Endothelial cell of umbilical vein (primary cell): ENCODE results near the gene ZNF329. TPM values are rescaled to one million over a fixed set of nuclear protein-coding genes. Genes with fewer than 3 reads are reported as not detected.

Experiments
- BruUV-seq: library from RNA; stranded (reverse); fragments of 400-500 nt; replicated peaks from 2 replicates; lab custom pipeline; 2021; lab: Mats Ljungman, UMichigan
- CTCF ChIA-PET: fragments of 300-600, 350-600 bp; sonication (Branson Sonifier 250); formaldehyde crosslinking; loops from one replicate; lab custom pipeline; 2021; ENCODE audit warnings: antibody characterized with exemption, inconsistent platforms; lab: Charles Lee
- POLR2A ChIA-PET: fragments of 300-600, 350-600 bp; sonication (Branson Sonifier 250); formaldehyde crosslinking; loops from one replicate; lab custom pipeline; 2021; ENCODE audit warnings: antibody characterized with exemption, inconsistent platforms; lab: Charles Lee
- DNase-seq: peaks from one replicate; pipeline ENCODE4 v3.0.0-alpha.2; 2011; ENCODE audit warnings: low read depth, low spot score
- FAIRE-seq: peaks from 2 replicates; lab custom pipeline; 2011; peaks lifted over from hg19 to GRCh38; lab: Jason Lieb, UNC
- H2AFZ ChIP-seq: 2 replicates; pipeline ENCODE4 v1.6.0; 2012; ENCODE audit warnings: low read depth, low read length, control low read depth, inconsistent platforms
- H3K27ac ChIP-seq: 2 replicates; pipeline ENCODE4 v1.5.1; 2011; ENCODE audit warnings: low read depth, mild to moderate bottlenecking, control low read depth, low read length, moderate library complexity; ENCODE audit not compliant: insufficient read depth
- H3K27me3 ChIP-seq, 2 experiments: 2 replicates each; pipeline versions ENCODE4 v1.6.0 to v1.6.1; 2011; ENCODE audit warnings: low read length in 2 of 2, mixed read lengths in 1 of 2; ENCODE audit not compliant: control insufficient read depth in 2 of 2, insufficient read depth in 2 of 2
- H3K36me3 ChIP-seq, 2 experiments: 2 replicates in 1 of 2; 3 replicates in 1 of 2; pipeline ENCODE4 v1.5.1; 2011; ENCODE audit warnings: low read length in 2 of 2, mild to moderate bottlenecking in 1 of 2, moderate library complexity in 1 of 2; ENCODE audit not compliant: control insufficient read depth in 2 of 2, insufficient read depth in 2 of 2; ENCODE audit errors: extremely low read depth in 1 of 2
- H3K4me1 ChIP-seq: 3 replicates; pipeline ENCODE4 v1.5.1; 2011; ENCODE audit warnings: mild to moderate bottlenecking, low read length; ENCODE audit not compliant: control insufficient read depth, insufficient read depth; ENCODE audit errors: extremely low read depth
- H3K4me2 ChIP-seq: 2 replicates; pipeline ENCODE4 v1.6.1; 2011; ENCODE audit warnings: low read length, control low read depth, mixed read lengths; ENCODE audit not compliant: insufficient read depth
- H3K4me3 ChIP-seq, 3 experiments: fragments of 200-600 bp in 1 of 3; sonication (generic), shearing (Covaris generic) in 1 of 3; replicated peaks in 1 of 3; 2 replicates each; pipeline ENCODE4 v1.5.1; 2011 to 2016; ENCODE audit warnings: control low read depth in 3 of 3, low read length in 3 of 3, mild to moderate bottlenecking in 2 of 3, inconsistent platforms in 1 of 3, low read depth in 1 of 3, moderate library complexity in 1 of 3; ENCODE audit not compliant: insufficient read depth in 1 of 3
- H3K79me2 ChIP-seq: 2 replicates; pipeline ENCODE4 v1.6.0; 2012; ENCODE audit warnings: low read length, inconsistent platforms; ENCODE audit not compliant: control insufficient read depth, insufficient read depth
- H3K9ac ChIP-seq: replicated peaks from 2 replicates; pipeline ENCODE3; 2011; ENCODE audit warnings: low read length, control low read depth; ENCODE audit not compliant: insufficient read depth; ENCODE audit errors: extremely low read depth
- H3K9me1 ChIP-seq: replicated peaks from 3 replicates; pipeline ENCODE4 v1.6.0; 2011; ENCODE audit warnings: mild to moderate bottlenecking, low read length; ENCODE audit not compliant: control insufficient read depth, insufficient read depth; ENCODE audit errors: extremely low read depth
- H3K9me3 ChIP-seq: replicated peaks from 2 replicates; pipeline ENCODE4 v1.5.1; 2012; ENCODE audit warnings: low read length, inconsistent platforms; ENCODE audit not compliant: control insufficient read depth, insufficient read depth
- H4K20me1 ChIP-seq: replicated peaks from 2 replicates; pipeline ENCODE3; 2011; ENCODE audit warnings: mild to moderate bottlenecking, low read length; ENCODE audit not compliant: control insufficient read depth, insufficient read depth; ENCODE audit errors: extremely low read depth
- CTCF ChIP-seq, 2 donors: IDR thresholded peaks; 1 replicate in 1 of 2; 2 replicates in 1 of 2; pipeline ENCODE4 v1.5.1; 2011; ENCODE audit warnings: low read length in 2 of 2, mild to moderate bottlenecking in 2 of 2, moderate library complexity in 2 of 2, control low read depth in 1 of 2, inconsistent platforms in 1 of 2, low read depth in 1 of 2; ENCODE audit not compliant: insufficient read depth in 1 of 2; ENCODE audit errors: extremely low read depth in 1 of 2
- EZH2 ChIP-seq: IDR thresholded peaks from 2 replicates; pipeline ENCODE4 v1.6.1; 2012; ENCODE audit warnings: borderline replicate concordance, low read depth, mild to moderate bottlenecking, moderate library complexity, low read length, inconsistent platforms; ENCODE audit not compliant: severe bottlenecking
- FOS ChIP-seq: IDR thresholded peaks from 2 replicates; pipeline ENCODE4 v1.6.1; 2011; ENCODE audit warnings: mild to moderate bottlenecking, low read length, moderate library complexity, borderline replicate concordance; ENCODE audit not compliant: insufficient read depth
- GATA2 ChIP-seq: IDR thresholded peaks from 2 replicates; pipeline ENCODE4 v1.7.0; 2011; ENCODE audit warnings: low read depth, mild to moderate bottlenecking, moderate library complexity, mixed read lengths, low read length; ENCODE audit not compliant: insufficient read length, insufficient read depth
- JUN ChIP-seq: IDR thresholded peaks from 2 replicates; pipeline ENCODE4 v1.6.1; 2011; ENCODE audit warnings: borderline replicate concordance, low read depth; ENCODE audit not compliant: insufficient read length, insufficient read depth
- MAX ChIP-seq: IDR thresholded peaks from 2 replicates; pipeline ENCODE4 v1.6.1; 2011; ENCODE audit not compliant: insufficient read depth, insufficient read length
- MYC ChIP-seq: IDR thresholded peaks from one replicate; pipeline ENCODE4 v1.6.1; 2011; ENCODE audit warnings: mild to moderate bottlenecking, low read depth, low read length
- POLR2A ChIP-seq: IDR thresholded peaks from 2 replicates; pipeline ENCODE4 v1.6.1; 2012; ENCODE audit warnings: low read depth, mild to moderate bottlenecking, control low read depth, low read length
- POLR2AphosphoS5 ChIP-seq: IDR thresholded peaks from 2 replicates; pipeline ENCODE4 v1.6.1; 2012; ENCODE audit warnings: low read depth, mild to moderate bottlenecking, control low read depth, low read length, moderate library complexity; ENCODE audit not compliant: insufficient read depth
- dilution Hi-C: fragments of 300-500 bp; cut with MboI; formaldehyde crosslinking; loops from one replicate; pipeline ENCODE4 v1.15.0; 2019; ENCODE audit warnings: low sequenced_read_pairs; ENCODE audit not compliant: extremely low pct_ligation_motif_present
- intact Hi-C: fragments of 100-400 bp; cut with micrococcal nuclease; formaldehyde crosslinking; loops from one replicate; pipeline ENCODE4 v1.10.0; 2022
- polyA plus RNA-seq, 4 experiments: library from polyadenylated mRNA; depleted of rRNA in 3 of 4; stranded (reverse) in 3 of 4; unstranded in 1 of 4; fragments of >200 nt; gene quantifications; 2 replicates each; pipeline versions ENCODE4 v1.2.1 to v1.2.3, GENCODE V29; 2011 to 2012; ENCODE audit warnings: missing spikeins in 1 of 4
- total RNA-seq: library from RNA; stranded (reverse); gene quantifications from 2 replicates; pipeline ENCODE4 v1.2.3, GENCODE V29; 2021

The ZNF329 gene
- total and polyA plus RNA-seq, 2 donors (not counting 3 experiments of a cell fraction or from before 2014, with no cell fraction given) = 3.0 to 5.3 TPM

- Histone ChIP-seq H4K20me1 (no peaks in the 10 kb centered on the region), H3K27me3 (no peaks in the 10 kb centered on the region), H2AFZ (no peak overlapping the region), H3K27ac (no peak overlapping the region), H3K4me3 (no peak overlapping the region), H3K79me2 (no peaks in the 10 kb centered on the region), H3K9me1 (no peaks in the 10 kb centered on the region), H3K36me3 (no peaks in the 10 kb centered on the region), H3K4me1 (no peaks in the 10 kb centered on the region), H3K9me3 (no peaks in the 10 kb centered on the region), H3K4me2 (no peak overlapping the region), H3K9ac (no peak overlapping the region)
- FAIRE-seq = no peak
- intact Hi-C loops (no loop called here), dilution Hi-C loops (no loop called here)
- ChIA-PET CTCF (no interaction called here), POLR2A (no interaction called here)
- BruUV-seq = no TSS peak
- TF ChIP-seq MAX (no peak), MYC (no peak), POLR2AphosphoS5 (no peak), GATA2 (no peak), FOS (no peak), CTCF (IDR thresholded peaks at IDR 0.05; ENCODE audit: extremely low read depth in 1 of 2, insufficient read depth in 1 of 2, low read depth in 1 of 2, low read length in 2 of 2) (no peak), POLR2A (no peak), EZH2 (no peak), JUN (no peak)
- DNase-seq = no peak
Measured at GRCh38 chr19:58108546-58108817, 42.1 kb downstream of the ZNF329 start.
